ENCODE measurements around the gene ZNF429. TPM values are rescaled to one million over a fixed set of nuclear protein-coding genes. Genes with fewer than 3 reads are reported as not detected.

The ZNF429 gene
- total and polyA plus RNA-seq, 12 donors, result 4.4 to 50.3 (median 25.6) TPM

DNA sequence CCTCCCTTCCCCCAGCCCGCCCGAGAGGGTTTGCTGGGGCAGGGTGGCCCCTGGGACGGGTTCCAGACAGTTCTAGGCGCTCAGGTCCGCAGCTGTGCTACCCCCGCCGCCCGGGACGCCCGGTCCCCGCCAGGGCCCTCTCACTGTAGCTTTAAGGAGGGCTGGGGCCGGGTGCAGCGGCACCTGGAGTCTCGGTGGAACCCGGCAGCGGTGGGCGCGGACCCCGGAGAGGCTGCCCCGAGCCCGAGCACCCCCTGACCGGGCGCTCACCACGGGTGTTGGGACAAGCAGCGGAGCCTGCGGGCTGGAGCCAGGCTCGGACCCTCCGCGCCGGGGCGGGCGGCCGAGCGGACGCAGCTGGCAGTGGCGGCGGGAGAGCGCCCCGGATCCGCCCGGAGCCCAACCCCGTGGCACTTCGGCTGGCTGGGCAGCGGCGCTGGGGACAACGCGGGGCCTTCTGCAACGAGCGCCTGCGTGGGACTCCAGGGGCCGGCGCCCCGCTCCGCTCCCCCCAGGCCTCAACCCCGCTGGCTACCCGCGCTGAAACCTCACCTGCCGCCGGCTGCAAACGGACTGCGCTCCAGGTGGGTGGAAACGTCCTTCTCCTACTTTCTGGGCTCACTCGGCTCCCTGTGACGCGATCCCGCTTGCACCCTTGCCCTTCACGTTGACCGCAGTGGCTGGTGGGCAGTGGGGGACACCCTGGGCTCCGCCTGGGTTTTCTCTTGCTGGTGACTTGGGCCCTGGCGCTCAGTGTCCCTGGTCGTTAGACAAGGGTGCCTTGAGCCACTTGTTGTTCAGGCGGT lies 81.1 kb downstream of the ZNF429 start:
- TF ChIP-seq, protein P1, sequence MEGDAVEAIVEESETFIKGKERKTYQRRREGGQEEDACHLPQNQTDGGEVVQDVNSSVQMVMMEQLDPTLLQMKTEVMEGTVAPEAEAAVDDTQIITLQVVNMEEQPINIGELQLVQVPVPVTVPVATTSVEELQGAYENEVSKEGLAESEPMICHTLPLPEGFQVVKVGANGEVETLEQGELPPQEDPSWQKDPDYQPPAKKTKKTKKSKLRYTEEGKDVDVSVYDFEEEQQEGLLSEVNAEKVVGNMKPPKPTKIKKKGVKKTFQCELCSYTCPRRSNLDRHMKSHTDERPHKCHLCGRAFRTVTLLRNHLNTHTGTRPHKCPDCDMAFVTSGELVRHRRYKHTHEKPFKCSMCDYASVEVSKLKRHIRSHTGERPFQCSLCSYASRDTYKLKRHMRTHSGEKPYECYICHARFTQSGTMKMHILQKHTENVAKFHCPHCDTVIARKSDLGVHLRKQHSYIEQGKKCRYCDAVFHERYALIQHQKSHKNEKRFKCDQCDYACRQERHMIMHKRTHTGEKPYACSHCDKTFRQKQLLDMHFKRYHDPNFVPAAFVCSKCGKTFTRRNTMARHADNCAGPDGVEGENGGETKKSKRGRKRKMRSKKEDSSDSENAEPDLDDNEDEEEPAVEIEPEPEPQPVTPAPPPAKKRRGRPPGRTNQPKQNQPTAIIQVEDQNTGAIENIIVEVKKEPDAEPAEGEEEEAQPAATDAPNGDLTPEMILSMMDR (IDR thresholded peaks at IDR 0.05), result no peak
- TF ChIP-seq POLR2A (IDR thresholded peaks at IDR 0.05), result peak in 1 of 2 donors; percentile 44
- Histone ChIP-seq H3K27ac (peak overlapping the region in 4 of 5 donors; percentile 75 to 89 (median 79)), H3K4me3 (peak overlapping the region; percentile 29 to 85 (median 72)), H3K36me3 (replicated peaks in 1 of 2) (no peaks in the 10 kb centered on the region), H3K9me3 (replicated peaks in 1 of 3) (peaks cover 0 to 4% (median 0%) of the 10 kb centered on the region in 3 donors), H3K27me3 (no peaks in the 10 kb centered on the region), H3K4me1 (replicated peaks in 1 of 2) (peaks cover 4 to 8% of the 10 kb centered on the region in 2 donors)
- intact Hi-C loops (cut with DNase I), result no loop called here
- WGBS, 4 donors, result 2 to 9% (median 4%) methylated on average over 16 to 72 of the region's 72 CpGs
- peak in 6 of 7 donors; percentile 35 to 61 (median 50) for DNase-seq

- DNase-seq, result peak in 5 of 7 donors; percentile 38 to 60 (median 43)
- intact Hi-C loops (cut with DNase I), result no loop called here
- Histone ChIP-seq H3K4me1 (replicated peaks in 1 of 2) (peaks cover 4 to 8% of the 10 kb centered on the region in 2 donors), H3K9me3 (replicated peaks in 1 of 3) (peaks cover 0 to 4% (median 0%) of the 10 kb centered on the region in 3 donors), H3K4me3 (peak overlapping the region; percentile 29 to 85 (median 72)), H3K27me3 (no peaks in the 10 kb centered on the region), H3K27ac (peak overlapping the region in 4 of 5 donors; percentile 75 to 89 (median 79)), H3K36me3 (replicated peaks in 1 of 2) (no peaks in the 10 kb centered on the region)
- TF ChIP-seq POLR2A (IDR thresholded peaks at IDR 0.05), result no peak
- TF ChIP-seq, protein P1 (IDR thresholded peaks at IDR 0.05), result no peak
- WGBS, 4 donors, result 56 to 68% (median 60%) methylated on average over 12 of the region's 12 CpGs
These were observed 81.7 kb downstream of the ZNF429 start for GRCh38 chr19:21587117-21587461.

GRCh38 chr19:21587549-21587948 lies 82.1 kb downstream of the ZNF429 start:
- TF ChIP-seq POLR2A (IDR thresholded peaks at IDR 0.05), result no peak
- TF ChIP-seq, protein P1 (IDR thresholded peaks at IDR 0.05), result no peak
- no peaks in the 10 kb centered on the region for H3K36me3 ChIP-seq (replicated peaks in 1 of 2)
- H3K9me3 ChIP-seq (replicated peaks in 1 of 3), result peaks cover 0 to 4% (median 0%) of the 10 kb centered on the region in 3 donors
- no peak overlapping the region for H3K4me3 ChIP-seq
- H3K27ac ChIP-seq, result peak overlapping the region in 1 of 5 donors; percentile 81
- 77 to 90% (median 84%) methylated on average over 4 to 5 of the region's 5 CpGs for WGBS, 4 donors
- DNase-seq, result no peak
- H3K27me3 ChIP-seq, result no peaks in the 10 kb centered on the region
- H3K4me1 ChIP-seq (replicated peaks in 1 of 2), result peaks cover 4 to 8% of the 10 kb centered on the region in 2 donors
- intact Hi-C loops (cut with DNase I), result no loop called here

DNA sequence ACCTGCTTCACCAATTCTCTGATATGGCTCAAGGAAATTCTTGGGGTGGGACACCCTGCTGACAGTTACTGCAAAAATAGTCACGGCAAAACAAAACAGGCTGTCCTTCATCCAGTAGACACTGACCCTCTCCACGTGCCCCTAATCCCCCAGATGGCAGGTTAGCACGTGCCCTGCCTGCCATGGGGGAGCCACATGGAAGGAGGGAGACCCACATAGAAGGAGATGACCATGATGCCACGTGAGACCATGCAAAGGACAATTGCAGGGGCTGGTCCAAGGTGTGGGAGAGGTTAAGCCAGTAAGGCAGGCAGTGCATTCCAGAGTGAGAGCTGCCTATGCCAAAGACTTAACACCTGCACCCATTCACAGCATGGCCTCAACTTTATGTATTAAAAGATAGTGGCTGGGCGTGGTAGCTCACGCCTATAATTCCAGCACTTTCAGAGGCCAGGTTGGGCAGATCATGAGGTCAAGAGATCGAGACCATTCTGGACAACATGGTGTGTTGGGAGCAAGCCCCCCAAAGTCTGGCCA lies 82.7 kb downstream of the ZNF429 start:
- TF ChIP-seq POLR2A (IDR thresholded peaks at IDR 0.05), result no peak
- TF ChIP-seq, protein P1 (IDR thresholded peaks at IDR 0.05), result no peak
- Histone ChIP-seq H3K4me3 (no peak overlapping the region), H3K36me3 (replicated peaks in 1 of 2) (no peaks in the 10 kb centered on the region), H3K27me3 (no peaks in the 10 kb centered on the region), H3K4me1 (replicated peaks in 1 of 2) (peaks cover 4 to 8% of the 10 kb centered on the region in 2 donors), H3K9me3 (replicated peaks in 1 of 3) (peaks cover 0 to 4% (median 0%) of the 10 kb centered on the region in 3 donors), H3K27ac (no peak overlapping the region)
- intact Hi-C loops (cut with DNase I), result no loop called here
- DNase-seq, result no peak
- 91 to 93% (median 92%) methylated on average over 4 to 7 of the region's 7 CpGs for WGBS, 4 donors

Measured in adrenal gland (tissue), 12 donors.